ENCODE data around the gene ATXN10.
"Not testable (repeated sequence)": the region's sequence is repeated elsewhere in the genome, so short reads cannot be mapped to it uniquely, and the experiment has no call there.

Gene ATXN10

GRCh38 chr22:45642986-45643385 lies 28.6 kb upstream of the ATXN10 start:
- no peak for DNase-seq (ENCODE audit: low read depth in 2 of 2)

- no peak for DNase-seq (ENCODE audit: low read depth in 2 of 2)
Measured at GRCh38 chr22:45644714-45645113, 26.9 kb upstream of the ATXN10 start.

DNA sequence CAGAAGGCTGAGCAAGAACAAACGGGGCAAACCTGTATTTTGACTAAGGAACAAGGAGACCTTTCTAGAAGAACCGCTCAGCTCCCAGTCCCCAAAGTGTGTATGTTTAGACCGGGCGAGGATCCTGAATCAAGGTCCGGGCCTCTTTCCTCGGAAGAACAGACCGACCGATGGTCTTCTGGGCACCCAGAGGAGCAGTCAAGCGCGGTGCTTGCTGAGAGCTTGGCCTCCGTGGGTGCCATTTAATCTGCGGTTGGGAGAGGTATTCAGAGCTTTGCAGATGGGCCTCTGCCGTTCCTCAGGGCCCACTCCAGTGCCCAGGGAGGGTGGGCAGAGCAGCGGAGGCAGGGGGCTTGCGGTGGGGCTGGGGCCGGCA lies 26.5 kb upstream of the ATXN10 start:
- no peak for DNase-seq (ENCODE audit: low read depth in 2 of 2)

- peak; percentile 51 to 65 for DNase-seq (ENCODE audit: low read depth in 2 of 2)
Measured at GRCh38 chr22:45645526-45646414, 25.9 kb upstream of the ATXN10 start.

DNA sequence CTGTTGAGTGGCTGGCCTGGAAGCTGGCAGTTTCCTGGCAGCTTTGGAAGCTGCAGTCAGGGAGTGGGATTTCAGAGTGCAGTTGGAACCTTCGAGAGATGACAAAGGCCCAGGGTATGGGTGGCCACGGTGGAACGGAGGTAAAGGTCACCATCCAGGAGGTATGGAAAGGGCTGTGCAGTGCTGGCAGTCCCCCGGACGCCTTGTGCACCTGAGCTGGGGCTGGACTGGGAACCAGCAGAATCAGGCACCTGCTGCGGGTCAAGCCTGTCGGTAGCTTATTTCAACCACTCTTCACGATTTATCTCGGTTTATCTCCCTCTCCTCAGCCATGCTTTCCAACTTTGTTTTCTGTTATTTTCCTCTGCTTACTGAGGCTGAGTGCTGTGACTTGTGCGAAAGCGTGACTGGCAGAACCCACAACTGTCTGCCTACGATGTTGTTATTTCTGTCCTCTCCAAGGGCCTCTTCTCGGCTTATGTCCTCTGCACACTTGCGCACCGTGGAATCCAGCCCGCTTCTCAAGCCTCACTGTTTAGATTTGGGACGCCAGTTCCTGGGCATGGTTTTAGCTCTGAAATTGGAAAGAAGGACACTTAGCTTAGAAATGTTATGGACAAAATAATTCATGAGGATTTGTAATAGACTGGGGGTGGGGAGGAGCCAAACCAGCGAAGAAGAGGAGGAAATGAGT lies 24.0 kb upstream of the ATXN10 start:
- DNase-seq (ENCODE audit: low read depth in 2 of 2), result no peak

DNA sequence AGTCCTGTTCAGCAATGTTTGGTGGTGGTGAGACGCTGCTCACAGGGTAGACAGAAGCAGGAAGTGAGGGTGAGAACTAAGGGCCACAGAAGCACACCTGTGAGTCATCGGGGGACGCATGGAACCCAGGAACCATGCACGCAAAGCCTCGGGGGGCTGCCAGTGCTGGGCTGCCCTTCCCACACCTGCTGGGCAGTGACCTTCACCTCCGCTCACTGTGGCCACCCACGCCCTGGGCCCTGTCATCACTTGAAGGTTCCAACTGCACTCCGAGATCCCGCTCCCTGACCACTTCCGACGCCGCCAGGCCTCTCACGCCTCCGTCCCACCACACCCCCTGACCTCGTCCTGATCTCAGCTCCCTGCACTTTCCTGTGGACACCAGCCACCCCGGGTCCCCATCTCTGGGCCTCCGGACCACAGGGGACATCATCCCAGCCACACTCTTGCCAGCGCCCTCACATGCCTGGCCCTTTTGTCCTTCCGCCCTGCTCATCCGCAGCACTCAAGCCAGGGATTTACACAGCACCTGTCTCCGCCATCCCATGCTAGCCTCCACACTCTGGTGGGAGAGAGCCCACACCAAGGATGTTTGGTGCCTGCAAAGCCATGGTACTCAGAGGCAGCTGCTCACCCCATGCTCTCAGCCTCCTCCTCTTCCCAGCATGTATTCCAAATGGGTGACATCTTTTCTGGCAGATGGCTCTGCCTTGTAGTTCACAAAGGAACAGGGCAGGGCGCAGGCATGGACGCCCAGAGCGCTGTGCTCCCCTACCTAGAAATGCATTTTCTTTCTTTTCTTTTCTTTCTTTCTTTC lies 23.1 kb upstream of the ATXN10 start:
- no peak for DNase-seq (ENCODE audit: low read depth in 2 of 2)

GRCh38 chr22:45649809-45650208 lies 21.8 kb upstream of the ATXN10 start:
- DNase-seq (ENCODE audit: low read depth in 2 of 2), result no peak

DNA sequence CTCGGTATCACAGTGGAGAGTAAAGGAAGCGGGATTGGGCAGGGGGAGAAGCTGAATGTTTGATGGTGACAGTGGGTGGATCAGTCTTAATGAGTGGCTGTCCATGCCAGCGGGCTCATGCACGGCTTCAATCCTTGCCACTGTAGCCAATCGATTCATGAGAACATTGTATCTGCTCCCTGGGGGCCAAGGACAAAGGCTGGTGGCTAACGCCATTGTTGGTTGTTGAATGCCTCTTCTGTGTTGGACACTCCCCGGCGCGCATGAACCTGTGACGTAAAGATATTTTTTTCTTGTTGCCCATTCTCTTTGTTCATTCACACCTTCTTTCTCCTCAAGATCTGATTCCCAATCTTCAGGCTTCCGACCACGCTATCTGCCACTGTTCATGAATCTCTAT lies 20.9 kb upstream of the ATXN10 start:
- no peak for DNase-seq (ENCODE audit: low read depth in 2 of 2)

DNA sequence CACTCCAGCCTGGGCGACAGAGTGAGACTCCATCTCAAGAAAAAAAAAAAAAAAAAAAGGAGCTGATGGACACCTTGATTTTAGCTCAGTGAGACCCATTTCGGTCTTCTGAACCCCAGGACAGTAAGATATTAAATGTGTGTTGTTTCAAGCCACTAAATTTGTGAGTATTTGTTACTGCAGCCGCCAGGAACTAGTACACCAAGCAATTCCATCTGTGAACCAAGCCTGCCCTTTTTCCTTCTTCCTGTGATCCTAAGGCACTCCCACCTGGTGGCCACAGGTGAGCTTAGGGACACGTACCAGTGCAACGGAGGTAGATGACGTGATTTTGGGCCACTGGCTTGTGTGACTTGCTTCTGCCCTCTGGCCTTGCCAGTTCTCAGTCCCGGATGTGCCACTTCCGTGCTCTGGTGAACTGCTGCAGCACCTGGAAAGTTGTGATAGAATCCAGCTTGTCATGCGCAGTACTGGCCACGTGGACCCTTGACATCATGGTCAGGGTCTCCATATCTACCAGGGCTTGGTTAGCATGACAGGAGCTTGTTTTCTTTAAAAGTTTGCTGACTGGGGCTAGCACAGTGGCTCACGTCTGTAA lies 19.6 kb upstream of the ATXN10 start:
- DNase-seq (ENCODE audit: low read depth in 2 of 2), result no peak

GRCh38 chr22:45656577-45656976 lies 15.1 kb upstream of the ATXN10 start:
- no peak for DNase-seq (ENCODE audit: low read depth in 2 of 2)

GRCh38 chr22:45657701-45658100 lies 13.9 kb upstream of the ATXN10 start:
- DNase-seq (ENCODE audit: low read depth in 2 of 2), result no peak

GRCh38 chr22:45664136-45664646 lies 7.4 kb upstream of the ATXN10 start:
- DNase-seq (ENCODE audit: low read depth in 2 of 2), result no peak

GRCh38 chr22:45667486-45667885 lies 4.1 kb upstream of the ATXN10 start:
- DNase-seq (ENCODE audit: low read depth in 2 of 2), result no peak

DNA sequence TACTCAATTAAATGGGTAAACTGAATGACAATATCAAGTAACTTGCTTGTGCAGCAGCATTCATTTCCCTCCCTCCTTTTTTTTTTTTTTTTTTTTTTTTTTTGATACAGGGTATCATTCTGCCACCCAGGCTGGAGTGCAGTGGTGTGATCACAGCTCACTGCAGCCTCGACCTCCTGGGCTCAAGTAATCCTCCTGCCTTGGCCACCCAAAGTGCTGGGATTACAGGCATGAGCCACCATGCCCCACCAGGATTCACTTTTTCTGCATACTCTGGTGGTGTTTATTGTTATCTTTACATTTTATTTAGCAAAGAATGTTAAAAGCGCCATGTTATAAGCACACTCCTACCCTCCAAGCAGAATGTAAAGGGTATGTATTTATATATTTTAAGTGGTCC lies 1.3 kb upstream of the ATXN10 start:
- not testable (repeated sequence) for DNase-seq (ENCODE audit: low read depth in 2 of 2)

- no peak for DNase-seq (ENCODE audit: low read depth in 2 of 2)
Measured at GRCh38 chr22:45670981-45671782, 452 bp upstream of the ATXN10 start.

GRCh38 chr22:45672564-45673481 lies 1.2 kb downstream of the ATXN10 start:
- no peak for DNase-seq (ENCODE audit: low read depth in 2 of 2)

GRCh38 chr22:45673482-45674175 lies 2.0 kb downstream of the ATXN10 start:
- no peak for DNase-seq (ENCODE audit: low read depth in 2 of 2)

DNA sequence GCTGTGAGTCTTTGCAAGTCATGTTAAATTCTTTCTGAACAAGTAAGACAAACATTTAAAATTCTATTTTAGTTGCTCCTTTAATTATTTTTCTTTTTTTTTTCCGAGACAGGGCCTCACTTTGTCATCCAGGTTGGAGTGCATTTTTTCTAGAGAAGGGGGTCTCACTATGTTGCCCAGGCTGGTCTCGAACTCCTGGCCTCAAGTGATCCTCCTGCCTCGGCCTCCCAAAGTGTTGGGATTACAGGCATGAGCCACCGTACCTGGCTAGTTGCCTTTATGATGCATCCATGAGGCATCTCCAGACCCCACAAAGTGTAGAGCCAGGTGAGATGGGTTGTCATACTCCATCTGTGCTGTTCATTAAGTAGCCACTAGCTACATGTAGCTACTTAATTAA lies 4.4 kb downstream of the ATXN10 start:
- no peak for DNase-seq (ENCODE audit: low read depth in 2 of 2)

DNA sequence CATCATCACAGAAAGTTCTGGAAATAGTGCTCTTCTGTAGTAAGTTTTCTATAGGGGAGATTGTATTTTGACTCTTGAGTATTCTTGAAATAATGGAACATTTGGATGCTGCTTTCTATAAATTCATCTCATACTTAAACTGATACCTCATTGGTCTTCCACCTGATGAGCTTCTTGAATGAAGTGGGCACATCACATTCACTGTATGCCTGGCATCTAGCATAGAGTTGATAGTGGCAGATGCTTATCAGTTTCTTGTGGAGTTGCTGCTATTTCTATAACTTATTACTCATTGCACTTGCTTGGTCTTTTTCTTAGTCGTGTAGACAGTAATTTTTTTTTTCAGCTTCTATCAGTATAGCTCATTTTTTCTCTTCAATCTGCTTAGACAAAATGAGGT lies 5.4 kb downstream of the ATXN10 start:
- DNase-seq (ENCODE audit: low read depth in 2 of 2), result no peak
